ENCODE data around the gene CD80. TPM values are rescaled to one million over a fixed set of nuclear protein-coding genes. Genes with fewer than 3 reads are reported as not detected.

Gene CD80
- total and polyA plus RNA-seq, 2 of the 8 experiments (the other 6 are each of a cell fraction or from before 2014, with no cell fraction given): 0.11 TPM; not detected in 1

DNA sequence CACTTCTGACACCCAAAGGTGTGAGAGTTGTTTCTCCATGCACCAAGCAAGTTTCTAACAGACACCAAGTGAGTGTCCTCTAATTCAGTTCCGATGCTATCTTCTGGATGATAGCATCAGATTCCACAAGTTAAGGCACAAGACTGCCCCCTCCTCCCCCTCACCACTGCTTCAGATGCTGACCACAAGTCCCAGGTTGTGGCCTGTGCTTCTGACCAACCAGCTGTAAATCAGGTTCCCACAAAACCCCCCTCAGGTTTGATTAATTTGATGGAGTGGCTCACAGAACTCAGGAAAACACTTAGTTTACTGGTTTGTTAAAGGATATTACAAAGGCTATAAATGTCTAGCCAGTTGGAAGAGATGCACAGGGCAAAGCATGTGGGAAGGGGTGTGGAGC is 31.3 kb upstream of the CD80 start:
- ChIA-PET CTCF (ENCODE audit: partially characterized antibody) (interaction anchor here (1.7 to 3.7 kb wide), 2 partner anchors 10 kb away, joined by 13 to 23 read pairs; no protein-coding TSS in a partner anchor), POLR2A (ENCODE audit: partially characterized antibody) (interaction anchor here (2.9 kb wide), 1 partner anchor 11 kb away, joined by 10 read pairs; the partner anchor contains the start of gene ADPRH)
- H2BK20ac ChIP-seq (ENCODE audit: low read length): peak overlapping the region; percentile 17; the same call in 1 of the 2 replicates
- H3K56ac ChIP-seq (replicated peaks; ENCODE audit: insufficient read length, low read depth, low read length): no peak overlapping the region
- no peak overlapping the region for H3K4me2 ChIP-seq (ENCODE audit: insufficient read depth in 1 of 2, low read depth in 2 of 2, low read length in 2 of 2)
- H2BK12ac ChIP-seq (ENCODE audit: low read depth, low read length): no peak overlapping the region
- no peak overlapping the region for H4K8ac ChIP-seq (ENCODE audit: extremely low read depth, insufficient read depth, low read length)
- no peak overlapping the region for H3K14ac ChIP-seq (ENCODE audit: insufficient read length)
- H3K18ac ChIP-seq (ENCODE audit: extremely low read depth, low read length): no peak overlapping the region
- no peak overlapping the region for H2BK15ac ChIP-seq (ENCODE audit: low read length)
- no peak overlapping the region for H2AK5ac ChIP-seq (ENCODE audit: low read depth, low read length)
- H2BK5ac ChIP-seq (ENCODE audit: low read depth, low read length): no peak overlapping the region
- H3K4ac ChIP-seq (replicated peaks; ENCODE audit: insufficient read length, low read depth, low read length): no peak overlapping the region
- no peaks in the 10 kb centered on the region for H3K36me3 ChIP-seq (ENCODE audit: control insufficient read depth in 2 of 4, insufficient read depth in 4 of 4, low read length in 3 of 4)
- H3K27me3 ChIP-seq (replicated peaks in 1 of 4; ENCODE audit: control insufficient read depth in 3 of 4, extremely low read depth in 1 of 4, insufficient read depth in 3 of 4, low read length in 3 of 4): no peaks in the 10 kb centered on the region
- H4K20me1 ChIP-seq (replicated peaks in 1 of 2; ENCODE audit: control insufficient read depth in 1 of 2, insufficient read depth in 2 of 2, low read length in 2 of 2): no peaks in the 10 kb centered on the region
- peaks cover 1 to 9% (median 5%) of the 10 kb centered on the region in 4 experiments; a peak in 4 of 7 replicates for H3K4me1 ChIP-seq (replicated peaks in 1 of 4; ENCODE audit: control insufficient read depth in 3 of 4, insufficient read depth in 4 of 4, low read length in 3 of 4)
- no peak for FAIRE-seq
- H3K9me3 ChIP-seq (ENCODE audit: insufficient read depth in 2 of 2, low read depth in 1 of 2, low read length in 1 of 2): no peaks in the 10 kb centered on the region
- no peak for DNase-seq (ENCODE audit: low read depth in 1 of 2, low spot score in 2 of 2)
- H3K9ac ChIP-seq (replicated peaks in 1 of 4; ENCODE audit: extremely low read depth in 1 of 4, low read depth in 3 of 4, low read length in 3 of 4): no peak overlapping the region
- no peak for TF ChIP-seq KDM4A (IDR thresholded peaks at IDR 0.05; ENCODE audit: low read depth, low read length, severe bottlenecking)
- TF ChIP-seq SIN3A (conservative IDR thresholded peaks at IDR 0.05 in 1 of 2, IDR thresholded peaks at IDR 0.05 in 1 of 2; ENCODE audit: low read depth in 1 of 2, low read length in 2 of 2): no peak
- TF ChIP-seq RAD21 (IDR thresholded peaks at IDR 0.05 in 1 of 2, conservative IDR thresholded peaks at IDR 0.05 in 1 of 2; ENCODE audit: low read depth in 2 of 2, low read length in 2 of 2): no peak
- TF ChIP-seq CHD2 (IDR thresholded peaks at IDR 0.05; ENCODE audit: low read length): no peak
- no peak for TF ChIP-seq NANOG (IDR thresholded peaks at IDR 0.05; ENCODE audit: insufficient read depth, low read depth, low read length, poor library complexity, severe bottlenecking)
- no peak for TF ChIP-seq ASH2L (IDR thresholded peaks at IDR 0.05; ENCODE audit: low read length)
- TF ChIP-seq, protein P1, sequence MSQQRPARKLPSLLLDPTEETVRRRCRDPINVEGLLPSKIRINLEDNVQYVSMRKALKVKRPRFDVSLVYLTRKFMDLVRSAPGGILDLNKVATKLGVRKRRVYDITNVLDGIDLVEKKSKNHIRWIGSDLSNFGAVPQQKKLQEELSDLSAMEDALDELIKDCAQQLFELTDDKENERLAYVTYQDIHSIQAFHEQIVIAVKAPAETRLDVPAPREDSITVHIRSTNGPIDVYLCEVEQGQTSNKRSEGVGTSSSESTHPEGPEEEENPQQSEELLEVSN (IDR thresholded peaks at IDR 0.05): no peak
- TF ChIP-seq EGR1 (IDR thresholded peaks at IDR 0.05; ENCODE audit: borderline replicate concordance, low read depth, low read length): no peak
- no peak for TF ChIP-seq CREB1 (IDR thresholded peaks at IDR 0.05)
- H3K27ac ChIP-seq (ENCODE audit: low read depth, low read length): no peak overlapping the region
- no peaks in the 10 kb centered on the region for H3K79me1 ChIP-seq (ENCODE audit: low read depth, low read length)
- WGBS, 2 experiments (ENCODE audit: extremely low coverage in 1 of 2, insufficient coverage in 1 of 2, insufficient read length in 1 of 2, insufficient replicate concordance in 2 of 2, low coverage in 1 of 2, low lambda C conversion rate in 2 of 2, missing lambda C conversion rate in 1 of 2): 95% methylated on average over 1 of the region's 1 CpG; no CpG with 5 or more reads in 1 of the 2 experiments
- H3K79me2 ChIP-seq (ENCODE audit: control insufficient read depth in 1 of 2, insufficient read depth in 2 of 2, low read length in 2 of 2): no peaks in the 10 kb centered on the region
- H3K23ac ChIP-seq (ENCODE audit: insufficient read length): no peak overlapping the region
- H4K5ac ChIP-seq (ENCODE audit: insufficient read length, low read depth, low read length): no peak overlapping the region
- H3K23me2 ChIP-seq (ENCODE audit: low read depth, low read length): no peaks in the 10 kb centered on the region
- H2BK120ac ChIP-seq (replicated peaks; ENCODE audit: low read depth, low read length): no peak overlapping the region
- H2AFZ ChIP-seq (ENCODE audit: low read length): no peak overlapping the region
- no peak overlapping the region for H4K91ac ChIP-seq (replicated peaks; ENCODE audit: insufficient read length, low read length)
- no peak overlapping the region for H3K4me3 ChIP-seq (ENCODE audit: extremely low read depth in 1 of 4, insufficient read depth in 2 of 4, low read depth in 3 of 4, low read length in 4 of 4)
